ENCODE results near the gene TM2D1.

TM2D1 gene

DNA sequence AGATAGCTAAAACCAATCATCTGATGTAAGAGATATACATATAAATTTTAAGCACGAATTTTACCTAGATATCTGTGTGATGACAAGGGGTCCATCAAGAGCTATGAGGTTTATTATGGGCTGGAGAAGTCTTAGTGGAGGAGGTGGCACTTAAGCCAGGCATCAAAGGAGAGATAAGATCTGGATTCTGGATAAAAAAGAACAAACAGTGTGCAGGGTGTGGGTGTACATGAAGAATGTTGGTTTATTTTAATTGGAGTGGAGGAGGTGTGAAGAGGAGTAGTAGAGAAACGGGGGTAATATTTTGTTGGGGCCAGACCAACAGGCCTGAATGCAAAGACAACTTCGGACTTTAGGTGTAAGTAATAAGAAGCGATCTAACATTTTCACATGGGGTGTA, 80.6 kb downstream of the TM2D1 start:
- no peak for DNase-seq (ENCODE audit: low spot score)

DNA sequence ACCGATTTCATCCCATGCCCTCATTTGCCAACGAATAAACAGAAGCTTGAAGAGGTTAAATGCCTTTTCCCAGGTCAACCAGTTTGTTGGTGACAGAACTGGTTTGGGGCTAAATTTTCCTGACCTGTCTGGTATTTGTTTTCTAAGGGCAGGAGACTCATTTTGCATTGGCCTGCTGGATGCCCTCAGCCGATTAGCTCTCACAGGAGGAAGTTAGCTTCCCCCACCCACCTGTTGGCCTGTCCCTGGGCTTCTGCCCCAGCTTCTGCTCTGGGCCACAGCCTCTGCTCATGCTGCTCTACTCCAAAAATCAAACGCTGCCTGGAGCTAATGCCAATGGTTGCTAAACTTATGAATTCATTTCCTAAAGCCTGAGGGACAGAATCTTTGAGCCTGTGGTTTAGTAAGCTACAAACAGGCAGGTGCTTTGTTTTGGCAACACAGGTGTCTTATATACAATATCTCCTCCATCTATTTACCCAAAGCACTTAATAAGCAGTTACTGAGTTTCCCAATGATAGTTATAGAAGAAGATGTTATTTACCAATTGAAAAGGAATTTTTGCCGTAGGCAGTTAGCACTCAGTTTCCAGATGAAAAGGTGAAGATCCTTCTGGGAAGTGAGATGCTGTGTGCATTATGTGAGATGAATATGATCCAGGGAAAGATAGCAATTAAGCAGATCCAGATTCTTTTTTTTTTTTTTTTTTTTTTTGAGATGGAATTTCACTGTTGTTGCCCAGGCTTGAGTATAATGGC, 82.3 kb downstream of the TM2D1 start:
- no peak for DNase-seq (ENCODE audit: low spot score)

DNA sequence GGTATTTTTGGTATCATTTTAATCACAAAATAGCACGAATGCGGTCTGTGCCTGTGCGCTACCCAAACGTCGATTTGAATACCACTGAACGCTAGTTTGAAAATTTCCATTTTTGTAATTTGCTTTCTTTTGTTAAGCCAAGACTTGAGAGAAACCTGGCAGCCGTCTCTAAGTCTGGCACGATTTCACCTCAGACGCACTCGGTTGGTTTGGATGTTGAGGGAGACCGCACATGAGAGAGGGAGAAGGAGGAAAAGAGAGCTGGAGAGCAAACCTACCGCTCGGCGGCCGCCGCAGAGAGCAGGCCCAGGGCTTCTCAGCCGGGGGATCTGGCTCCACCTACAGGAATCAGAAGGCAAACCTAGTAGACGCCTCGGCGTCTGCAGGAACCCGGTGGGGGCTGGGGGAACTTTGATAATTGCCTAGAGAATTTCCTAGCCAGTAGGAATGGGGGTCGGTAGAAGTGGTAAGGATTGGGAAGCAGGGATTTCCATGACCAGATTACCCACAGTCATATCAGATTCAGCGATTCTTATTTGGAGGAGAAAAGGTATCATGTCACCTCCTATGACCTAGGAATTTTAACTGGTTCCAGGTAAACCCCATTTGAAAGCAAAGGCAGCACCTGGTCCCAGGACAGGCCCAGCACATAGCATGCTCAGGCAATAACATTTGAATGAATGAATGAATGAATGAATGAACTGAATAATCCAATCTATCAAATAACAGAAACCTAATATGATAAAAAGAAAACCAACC, 83.2 kb downstream of the TM2D1 start:
- DNase-seq (ENCODE audit: low spot score): peak; percentile 42

DNA sequence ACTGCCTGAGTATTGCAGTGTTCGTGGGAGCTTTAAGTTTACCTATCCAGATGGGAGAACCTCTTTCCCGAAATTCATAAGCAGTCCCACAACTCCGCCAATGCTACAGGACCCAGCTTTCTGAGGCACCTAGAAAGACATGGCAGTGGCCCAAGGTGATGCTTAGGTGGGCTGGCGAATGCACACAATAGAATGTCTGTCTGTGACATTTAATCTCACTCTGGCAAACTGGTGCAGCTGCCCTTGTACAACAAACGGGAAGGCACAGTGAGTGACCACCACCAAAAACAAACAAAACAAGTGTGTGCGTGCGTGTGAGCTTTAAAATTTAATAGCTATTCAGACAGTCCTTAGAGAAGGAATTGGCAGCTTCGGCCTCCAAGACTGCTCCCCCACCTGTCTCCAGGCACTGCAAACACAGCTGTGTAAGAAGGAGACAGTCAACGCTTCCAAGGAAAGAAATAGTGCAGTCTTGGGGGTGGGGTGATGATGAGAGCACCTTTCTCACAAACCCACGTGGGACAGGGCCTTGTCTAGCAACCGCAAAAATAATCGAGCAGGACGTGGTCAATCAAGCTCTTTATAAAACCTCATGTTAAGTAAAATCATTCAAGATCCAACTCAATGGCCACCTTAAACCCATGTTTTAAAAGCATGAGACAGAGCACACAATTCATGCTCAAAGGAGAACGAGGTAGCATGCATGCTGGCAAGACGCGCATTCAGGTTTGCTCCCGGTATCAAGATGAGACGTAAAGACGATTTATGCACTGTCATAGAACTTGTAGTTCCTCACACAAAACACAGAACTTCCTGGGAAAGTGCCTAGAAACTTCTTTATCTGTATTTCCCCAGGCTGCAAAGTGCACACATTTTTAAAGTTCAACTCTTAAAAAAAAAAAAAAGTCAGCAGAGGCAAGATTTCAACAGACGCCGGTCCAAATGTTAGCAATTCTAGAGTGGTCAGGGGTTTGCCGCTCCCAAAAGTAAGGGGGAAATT, 84.1 kb downstream of the TM2D1 start:
- no peak for DNase-seq (ENCODE audit: low spot score)

DNA sequence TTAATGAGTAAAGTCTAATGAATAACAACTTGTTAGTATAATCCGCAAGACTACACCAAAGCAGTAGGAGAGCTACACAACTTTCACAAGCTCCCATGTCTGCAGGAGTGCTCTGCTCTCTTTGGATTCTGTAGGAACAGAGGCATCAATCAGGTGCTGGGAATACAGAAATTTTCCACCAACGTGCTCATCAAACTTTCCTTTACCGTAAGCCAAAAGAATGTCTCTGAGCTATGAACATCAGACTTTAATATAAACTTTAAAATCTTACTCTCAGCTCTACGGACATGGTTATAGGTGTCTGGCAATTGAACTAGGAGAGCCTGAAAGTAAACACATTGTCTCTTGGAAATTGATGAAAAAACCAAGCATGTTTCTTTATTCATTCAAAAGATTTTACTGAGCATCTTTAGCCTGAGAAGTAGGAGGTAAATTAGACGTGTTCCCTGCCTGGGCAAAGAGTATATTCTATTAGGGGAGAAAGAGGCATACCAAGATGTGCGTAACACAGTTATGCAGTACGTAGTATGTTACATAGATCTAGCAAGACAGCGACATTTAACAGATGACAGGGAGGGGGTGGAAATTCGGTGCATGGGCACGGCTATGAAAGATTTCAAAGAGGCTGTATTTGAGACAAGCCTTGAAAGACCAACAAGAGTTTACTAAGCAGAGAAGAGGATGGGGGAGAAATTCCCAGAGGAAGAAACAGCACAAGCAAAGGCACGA, 85.2 kb downstream of the TM2D1 start:
- peak; percentile 40 for DNase-seq (ENCODE audit: low spot score)

DNA sequence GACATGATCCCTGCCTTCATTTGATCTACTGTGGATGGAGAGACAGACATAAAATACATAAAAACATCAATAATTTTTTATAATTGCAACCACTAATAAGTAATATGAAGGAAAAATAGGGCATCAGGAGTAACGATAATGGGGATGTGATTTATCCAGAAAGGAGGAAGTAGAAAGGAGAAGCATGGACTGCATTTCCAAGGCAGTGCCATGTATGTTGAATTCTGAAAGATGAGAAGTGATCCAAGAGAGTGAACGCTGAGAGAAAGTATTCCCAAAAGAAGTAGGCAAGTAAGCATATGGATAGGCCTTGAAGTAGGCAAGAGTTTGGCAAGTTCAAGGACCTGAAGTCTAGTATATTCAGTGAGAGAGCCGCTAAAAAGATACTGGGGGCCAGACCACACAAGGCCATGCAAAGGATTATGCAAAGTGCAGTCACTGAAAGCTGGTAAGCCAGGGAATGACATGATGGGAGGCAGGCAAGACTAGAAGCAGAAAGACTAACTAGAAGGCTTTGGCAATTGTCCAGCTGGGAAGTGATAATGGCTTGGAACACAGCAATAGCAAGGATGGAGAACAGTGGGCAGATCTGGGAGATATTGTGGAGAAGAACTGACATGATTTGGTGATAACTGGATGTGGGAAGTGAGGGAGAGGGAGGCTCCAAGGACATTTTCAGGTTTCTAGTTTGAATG, 85.9 kb downstream of the TM2D1 start:
- DNase-seq (ENCODE audit: low spot score): peak; percentile 21

DNA sequence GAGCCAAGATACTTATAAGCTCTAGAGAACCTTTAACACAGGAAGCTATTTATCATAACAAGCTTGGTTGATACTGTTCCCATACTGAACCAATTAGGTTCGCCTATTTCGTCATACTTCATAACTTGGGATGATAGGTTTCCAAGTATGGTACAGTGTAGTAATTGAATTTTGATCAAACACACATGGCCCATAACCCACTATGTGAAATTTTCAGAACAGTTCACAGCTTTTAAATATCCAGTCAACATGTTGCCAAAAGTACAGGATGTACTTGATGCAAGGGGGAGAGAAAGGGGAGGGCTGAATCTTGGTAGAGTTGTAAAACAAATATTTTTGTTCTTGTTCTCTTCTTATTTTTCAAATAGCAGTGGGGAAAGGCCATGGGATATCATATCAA, 86.6 kb downstream of the TM2D1 start:
- no peak for DNase-seq (ENCODE audit: low spot score)

DNA sequence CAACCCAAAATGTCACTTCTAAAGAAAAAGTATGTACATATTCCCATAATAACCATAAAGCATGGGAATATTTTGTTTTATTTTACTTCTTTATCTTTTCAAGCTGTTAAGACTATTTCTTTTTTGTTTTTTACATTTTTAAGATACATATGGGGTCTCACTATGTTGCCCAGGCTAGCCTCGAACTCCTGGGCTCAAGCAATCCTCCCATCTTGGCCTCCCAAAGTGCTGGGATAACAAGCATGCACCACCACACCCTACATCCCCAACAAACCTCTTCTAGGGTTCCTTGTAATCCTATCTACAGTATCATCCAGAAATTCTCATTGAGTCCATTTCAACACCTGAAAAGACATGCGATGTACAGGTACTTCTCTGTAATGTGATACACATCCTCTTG, 87.5 kb downstream of the TM2D1 start:
- no peak for DNase-seq (ENCODE audit: low spot score)

DNA sequence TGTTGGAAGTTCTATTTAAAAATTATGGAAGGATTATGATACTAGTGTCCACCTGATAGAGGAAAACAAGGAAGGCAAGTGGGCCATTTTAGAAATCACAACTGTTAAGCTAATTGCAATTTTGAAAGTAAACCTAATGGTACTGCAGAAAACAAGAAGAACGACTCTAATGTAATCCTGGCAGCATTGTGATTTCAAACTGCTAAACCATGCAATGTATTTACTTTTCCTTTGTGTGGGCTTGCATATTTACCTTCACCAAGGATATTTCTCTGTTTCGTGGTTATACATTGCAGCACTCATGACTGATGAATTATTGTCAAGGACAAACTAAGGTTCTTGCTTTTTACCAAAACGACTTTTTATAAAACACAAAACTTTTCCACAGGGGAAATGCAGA, 88.1 kb downstream of the TM2D1 start:
- DNase-seq (ENCODE audit: low spot score): no peak

DNA sequence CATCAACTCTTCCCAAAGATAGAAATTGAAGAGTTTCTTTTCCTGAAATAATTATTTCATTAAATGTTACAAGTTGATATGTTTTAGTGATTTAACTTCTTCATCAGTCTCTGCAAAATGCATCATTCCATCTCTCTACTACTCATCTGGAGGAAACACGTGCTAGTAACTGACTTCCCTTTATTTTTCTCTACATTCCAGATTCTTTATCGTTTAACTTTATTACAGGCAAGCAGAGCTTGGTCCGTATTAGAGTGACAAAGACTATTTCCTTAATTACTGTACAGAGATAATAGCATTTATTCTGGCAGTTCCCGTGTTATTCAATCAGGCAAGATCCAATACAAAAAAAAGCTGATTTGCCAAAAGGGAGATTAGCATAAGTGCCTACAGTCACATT, 88.6 kb downstream of the TM2D1 start:
- no peak for DNase-seq (ENCODE audit: low spot score)

DNA sequence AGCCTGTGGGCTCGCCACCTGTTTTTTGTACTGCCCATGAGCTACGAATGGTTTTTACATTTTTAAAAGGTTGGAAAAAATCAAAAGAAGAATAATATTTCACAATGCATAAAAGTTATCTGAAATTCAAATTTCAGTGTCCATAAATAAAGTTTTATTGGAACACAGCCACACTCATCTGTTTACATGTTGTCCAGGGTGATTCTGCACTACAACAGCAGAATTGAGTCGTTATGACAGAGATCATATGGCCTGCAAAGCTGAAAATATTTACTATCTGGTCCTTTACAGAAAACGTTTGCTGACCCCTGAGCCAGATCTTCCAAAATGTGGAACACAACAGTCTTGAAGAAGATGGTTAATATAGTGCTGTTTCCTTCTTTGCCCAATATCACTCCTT, 89.4 kb downstream of the TM2D1 start:
- DNase-seq (ENCODE audit: low spot score): no peak

DNA sequence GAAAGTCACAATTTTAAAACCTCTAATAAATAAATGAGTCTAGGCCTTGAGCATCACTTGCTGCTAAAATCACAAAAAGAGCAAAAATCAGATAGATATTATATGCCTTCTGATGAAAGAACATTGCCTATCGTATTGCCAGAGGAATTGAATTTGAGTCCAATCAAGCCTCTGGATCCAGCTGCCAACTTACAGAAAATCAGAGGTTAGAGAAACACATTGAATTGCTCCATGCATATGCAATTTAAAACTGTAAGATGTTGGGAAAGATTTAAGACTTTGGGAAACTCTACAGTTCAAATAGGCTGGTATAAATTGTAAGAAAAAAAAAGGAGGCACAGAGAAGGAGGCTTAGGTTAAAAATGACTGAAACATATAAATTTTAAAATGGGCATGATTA, 93.5 kb downstream of the TM2D1 start:
- no peak for DNase-seq (ENCODE audit: low spot score)

Data from SK-N-DZ (cell line).